NCI-H1436 treated with DMSO at 0.1 percent for 48 hours (cell line): ENCODE results near the gene DCST1.
A peak's percentile ranks its signal among the peaks of the same experiment; 100 is the strongest.
"Not testable (repeated sequence)": the region's sequence is repeated elsewhere in the genome, so short reads cannot be mapped to it uniquely, and the experiment has no call there.

ENCODE experiments used
- DNase-seq: peaks from one replicate; lab custom pipeline; 2025; lab: John Stamatoyannopoulos, UW

DCST1 gene

DNA sequence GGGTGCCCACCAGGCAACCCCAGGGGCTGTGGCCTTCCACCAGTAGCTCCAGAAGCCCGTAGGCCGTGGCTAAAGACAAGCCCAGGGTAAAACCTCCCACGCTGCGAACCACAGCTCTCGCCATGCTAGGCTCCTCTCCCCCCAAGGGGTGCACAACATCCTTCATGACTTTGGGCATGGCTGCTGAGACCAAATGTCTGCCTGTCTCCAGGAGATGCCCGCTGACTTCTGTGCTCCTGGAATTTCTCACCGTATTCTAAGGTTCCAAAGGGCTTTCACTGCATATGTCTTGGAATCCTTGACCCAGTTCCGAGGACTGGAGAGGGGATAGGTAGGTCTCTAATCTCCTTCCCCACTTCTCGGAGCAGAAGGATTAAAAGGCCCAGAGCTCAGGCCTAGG, at the start of gene DCST1, which contains the start of gene DCST2:
TSS of gene DCST1 (plus strand) at position 301 of the 400 bp plus-strand sequence. CDS start 213 bp downstream, outside the sequence.
TSS of gene DCST2 (minus strand) at position 258 of the 400 bp plus-strand sequence. CDS start at position 178, 80 bp downstream.
- DNase-seq: no peak

GRCh38 chr1:154986736-154987135, 46.9 kb upstream of the DCST1 start:
- DNase-seq: not testable (repeated sequence)

DNA sequence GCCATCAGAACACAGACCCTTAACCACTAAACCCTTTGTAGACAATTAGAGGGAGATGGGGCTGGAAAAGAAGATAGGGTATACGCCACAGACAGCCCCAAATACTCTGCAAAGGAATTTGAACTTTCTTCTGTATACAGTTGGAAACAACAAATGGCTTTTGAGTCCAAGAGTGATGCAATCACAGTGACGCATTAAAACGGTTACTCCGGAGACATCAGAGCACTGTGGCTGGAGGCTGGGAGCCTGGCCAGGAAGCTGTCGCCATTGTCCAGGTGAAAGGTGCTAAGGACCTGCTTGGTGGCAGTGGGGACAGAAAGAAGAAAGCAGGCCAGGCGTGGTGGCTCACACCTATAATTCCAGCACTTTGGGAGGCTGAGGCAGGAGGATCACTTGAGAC, 46.3 kb upstream of the DCST1 start:
- DNase-seq: no peak

DNA sequence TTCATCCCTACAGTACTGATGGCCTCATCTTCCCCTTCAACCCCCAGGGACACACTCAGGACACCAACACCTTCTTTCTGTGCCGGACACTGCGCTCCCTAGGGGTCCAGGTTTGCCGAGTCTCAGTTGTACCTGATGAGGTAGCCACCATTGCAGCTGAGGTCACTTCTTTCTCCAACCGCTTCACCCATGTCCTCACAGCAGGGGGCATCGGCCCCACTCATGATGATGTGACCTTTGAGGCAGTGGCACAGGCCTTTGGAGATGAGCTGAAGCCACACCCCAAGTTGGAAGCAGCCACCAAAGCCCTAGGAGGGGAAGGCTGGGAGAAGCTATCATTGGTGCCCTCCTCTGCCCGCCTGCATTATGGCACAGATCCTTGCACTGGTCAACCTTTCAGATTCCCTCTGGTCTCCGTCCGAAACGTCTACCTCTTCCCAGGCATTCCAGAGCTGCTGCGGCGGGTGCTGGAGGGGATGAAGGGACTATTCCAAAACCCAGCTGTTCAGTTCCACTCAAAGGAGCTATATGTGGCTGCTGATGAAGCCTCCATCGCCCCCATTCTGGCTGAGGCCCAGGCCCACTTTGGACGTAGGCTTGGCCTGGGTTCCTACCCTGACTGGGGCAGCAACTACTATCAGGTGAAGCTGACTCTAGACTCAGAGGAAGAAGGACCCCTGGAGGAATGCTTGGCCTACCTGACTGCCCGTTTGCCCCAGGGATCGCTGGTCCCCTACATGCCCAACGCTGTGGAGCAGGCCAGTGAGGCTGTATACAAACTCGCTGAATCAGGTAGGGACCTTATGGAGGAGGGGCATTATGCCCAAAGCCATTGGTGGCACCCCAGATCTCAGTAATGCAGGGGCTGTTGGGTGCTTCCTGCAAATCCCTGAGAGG, 45.3 kb upstream of the DCST1 start:
- no peak for DNase-seq

- DNase-seq: no peak
Observed at GRCh38 chr1:154989195-154989860, 44.3 kb upstream of the DCST1 start.

DNA sequence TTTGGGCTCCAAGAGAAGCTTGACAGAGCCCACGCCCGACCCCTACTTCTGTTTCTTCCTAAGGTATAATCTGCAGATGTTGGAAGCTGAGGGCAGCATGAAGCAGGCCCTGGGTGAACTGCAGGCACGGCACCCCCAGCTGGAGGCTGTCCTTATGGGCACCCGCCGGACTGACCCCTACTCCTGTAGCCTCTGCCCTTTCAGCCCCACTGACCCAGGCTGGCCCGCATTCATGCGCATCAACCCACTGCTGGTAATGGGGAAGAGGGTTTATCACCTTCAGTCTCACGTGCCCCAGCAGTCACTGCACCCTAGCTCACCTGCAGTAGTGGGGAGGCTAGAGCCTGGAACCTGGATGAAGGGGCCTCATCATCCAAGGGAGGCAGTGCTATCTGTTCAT, 43.3 kb upstream of the DCST1 start:
- no peak for DNase-seq

- DNase-seq: no peak
Observed at GRCh38 chr1:154992721-154993571, 40.7 kb upstream of the DCST1 start.

- DNase-seq: no peak
Observed at GRCh38 chr1:154993572-154994268, 39.9 kb upstream of the DCST1 start, which contains the start of gene LENEP. Gene LENEP, plus strand, starts transcription at chr1:154993586. Its CDS starts 22 bp downstream, at chr1:154993608.

GRCh38 chr1:154994269-154994587, 39.4 kb upstream of the DCST1 start:
- DNase-seq: no peak

GRCh38 chr1:154994591-154994990, 39.0 kb upstream of the DCST1 start:
- no peak for DNase-seq

DNA sequence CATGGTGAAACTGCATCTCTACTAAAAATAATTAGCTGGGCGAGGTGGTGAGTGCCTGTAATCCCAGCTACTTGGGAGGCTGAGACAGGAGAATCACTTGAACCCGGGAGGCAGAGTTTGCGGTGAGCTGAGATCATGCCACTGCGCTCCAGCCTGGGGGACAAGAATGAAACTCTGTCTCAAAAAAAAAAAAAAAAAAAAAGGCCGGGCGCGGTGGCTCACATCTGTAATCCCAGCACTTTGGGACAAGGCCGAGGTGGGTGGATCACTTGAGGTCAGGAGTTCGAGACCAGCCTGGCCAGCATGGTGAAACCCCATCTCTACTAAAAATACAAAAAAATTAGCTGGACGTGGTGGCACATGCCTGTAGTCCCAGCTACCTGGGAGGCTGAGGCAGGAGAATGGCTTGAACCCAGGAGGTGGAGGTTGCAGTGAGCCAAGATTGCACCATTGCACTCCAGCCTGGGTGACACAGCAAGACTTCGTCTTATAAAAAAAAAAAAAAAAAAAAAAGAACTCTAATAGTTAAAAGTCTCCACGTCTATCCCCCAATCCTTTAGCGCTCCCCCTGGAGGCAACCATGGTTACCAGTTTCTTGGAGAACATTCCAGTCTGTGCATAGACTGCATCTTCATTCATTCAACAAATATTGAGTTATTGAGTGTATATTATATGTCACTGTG, 38.2 kb upstream of the DCST1 start:
- DNase-seq: not testable (repeated sequence)

- no peak for DNase-seq
Observed at GRCh38 chr1:154996966-154997701, 36.5 kb upstream of the DCST1 start.

DNA sequence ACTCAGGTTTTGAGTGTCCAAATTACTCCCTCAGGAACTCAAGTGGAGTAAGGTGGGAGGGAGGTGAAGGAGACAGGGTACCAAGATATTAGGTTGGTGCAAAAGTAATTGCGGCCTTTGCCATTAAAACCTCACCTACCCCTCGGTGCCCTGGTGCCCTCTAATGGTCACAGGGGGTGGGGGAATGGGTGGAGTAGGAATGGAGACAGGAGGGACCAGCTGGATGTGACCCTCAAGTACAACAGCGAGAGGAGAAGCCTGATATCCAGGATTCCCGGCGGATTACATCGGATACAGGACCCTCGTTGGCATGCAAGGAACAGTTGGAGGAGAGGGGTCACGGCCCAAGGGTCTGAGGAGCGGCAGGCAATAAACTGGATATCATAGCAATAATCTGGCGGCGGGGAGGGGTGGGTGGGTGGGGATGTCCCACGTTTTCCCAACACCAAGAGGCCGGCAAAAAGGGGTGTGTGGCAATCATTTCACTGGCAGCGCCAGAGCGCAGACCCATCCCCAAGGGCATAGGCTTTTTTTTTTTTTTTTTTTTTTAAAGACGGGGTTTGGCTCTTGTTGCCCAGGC, 35.3 kb upstream of the DCST1 start:
- DNase-seq: no peak

DNA sequence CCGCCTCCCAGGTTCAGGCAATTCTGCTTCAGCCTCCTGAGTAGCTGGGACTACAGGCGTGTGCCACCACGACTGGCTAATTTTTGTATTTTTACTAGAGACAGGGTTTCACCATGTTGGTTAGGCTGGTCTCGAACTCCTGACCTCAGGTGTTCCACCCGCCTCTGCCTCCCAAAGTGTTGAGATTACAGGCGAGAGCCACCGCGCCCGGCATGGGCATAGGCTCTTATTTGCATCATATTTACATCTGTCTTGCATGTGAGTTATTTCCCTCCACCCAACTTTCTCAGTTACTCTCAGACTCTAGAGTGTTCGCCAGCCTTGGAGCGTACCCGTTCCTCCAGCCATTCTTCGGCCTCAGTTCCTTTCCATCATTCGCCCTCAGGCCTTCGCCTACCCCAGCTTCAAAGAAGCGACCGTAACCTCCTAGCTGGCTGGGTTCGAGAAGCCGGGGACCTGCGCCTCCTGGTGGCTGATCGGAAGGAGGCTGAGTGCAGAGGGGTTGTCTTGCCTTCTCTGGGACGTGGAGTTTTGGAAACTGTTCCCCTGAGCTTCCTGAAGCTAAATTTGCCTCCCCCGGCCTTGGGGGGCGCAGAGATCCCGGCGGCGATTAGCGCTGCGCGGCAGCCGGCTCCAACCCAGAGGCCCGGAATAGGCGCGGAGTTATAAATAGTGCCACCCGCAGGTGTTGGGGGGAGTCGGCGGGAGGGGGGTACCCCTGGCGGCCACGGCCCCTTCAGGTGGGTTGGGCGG, 34.6 kb upstream of the DCST1 start:
- no peak for DNase-seq

- no peak for DNase-seq
Observed at GRCh38 chr1:154999571-155000410, 33.8 kb upstream of the DCST1 start.

- DNase-seq: no peak
Observed at GRCh38 chr1:155000411-155000725, 33.3 kb upstream of the DCST1 start.

DNA sequence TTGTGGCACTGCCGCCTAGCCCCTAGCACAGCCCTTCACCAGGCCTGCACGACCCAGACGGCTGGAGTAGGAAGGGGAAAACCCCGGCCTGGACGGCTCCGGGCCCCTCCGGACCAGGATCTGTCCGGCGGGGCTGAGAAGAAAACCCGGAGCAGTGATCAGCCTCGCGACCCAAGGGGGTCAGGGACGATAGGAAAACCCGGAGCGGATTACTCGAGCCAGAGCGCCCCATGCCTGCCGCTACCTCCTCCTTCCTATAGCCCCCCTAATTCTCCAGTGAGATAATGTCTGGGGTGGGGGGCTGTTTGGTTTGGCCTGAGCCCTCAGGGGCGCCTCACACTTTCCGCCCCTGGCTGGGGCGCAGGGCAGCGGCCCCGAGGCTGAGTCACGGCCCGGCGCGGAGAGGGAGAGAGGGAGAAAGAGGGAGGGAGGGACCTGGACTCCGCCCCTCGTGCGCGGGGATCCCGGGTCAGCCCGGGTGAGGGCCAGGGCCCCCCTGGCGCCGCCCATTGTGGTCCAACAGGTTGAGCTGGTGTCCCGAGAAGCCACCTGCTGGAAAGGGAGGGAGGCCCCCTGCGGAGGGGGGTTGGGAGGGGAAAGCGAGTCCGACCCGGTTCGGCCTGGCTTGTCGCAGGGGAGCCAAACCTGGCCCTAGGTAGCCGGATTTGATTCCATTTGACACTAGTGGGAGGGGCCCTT, 32.7 kb upstream of the DCST1 start:
- DNase-seq: peak; percentile 52

GRCh38 chr1:155001425-155001674, 32.3 kb upstream of the DCST1 start:
- DNase-seq: no peak
